C4-2B (cell line): ENCODE results near the gene SLC66A1.

Experiments used
- H3K27ac ChIP-seq: fragments of 450-650 bp; 2 replicates; pipeline ENCODE4 v1.5.1; 2017
- ZFX ChIP-seq: fragments of 450-650 bp; IDR thresholded peaks from 2 replicates; pipeline ENCODE4 v1.6.1; 2017
- TF ChIP-seq, protein P1 (sequence below): fragments of 450-650 bp; conservative IDR thresholded peaks from 2 replicates; pipeline ENCODE4 v1.5.1; 2017; ENCODE audit warnings: mild to moderate bottlenecking

Gene SLC66A1

DNA sequence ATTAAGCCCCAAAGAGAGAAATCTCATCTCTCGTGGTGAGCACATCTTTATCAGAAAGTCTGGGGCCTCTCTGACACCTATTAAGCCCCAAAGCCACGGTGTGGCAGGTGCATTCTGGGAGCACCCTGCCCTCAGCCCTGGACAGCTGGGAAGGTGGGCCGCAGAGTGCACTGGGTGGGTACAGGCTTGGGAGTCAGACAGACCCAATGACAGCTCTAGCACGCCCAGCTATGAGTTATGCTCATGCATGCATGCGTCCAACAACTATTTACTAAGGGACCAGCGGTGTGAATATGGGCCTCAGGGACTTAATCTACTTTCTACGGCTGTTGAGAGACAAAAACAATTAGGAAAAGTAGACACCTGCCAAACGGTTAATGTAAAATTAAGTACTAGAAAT is 46.6 kb downstream of the SLC66A1 start:
- TF ChIP-seq ZFX: no peak
- TF ChIP-seq, protein P1, sequence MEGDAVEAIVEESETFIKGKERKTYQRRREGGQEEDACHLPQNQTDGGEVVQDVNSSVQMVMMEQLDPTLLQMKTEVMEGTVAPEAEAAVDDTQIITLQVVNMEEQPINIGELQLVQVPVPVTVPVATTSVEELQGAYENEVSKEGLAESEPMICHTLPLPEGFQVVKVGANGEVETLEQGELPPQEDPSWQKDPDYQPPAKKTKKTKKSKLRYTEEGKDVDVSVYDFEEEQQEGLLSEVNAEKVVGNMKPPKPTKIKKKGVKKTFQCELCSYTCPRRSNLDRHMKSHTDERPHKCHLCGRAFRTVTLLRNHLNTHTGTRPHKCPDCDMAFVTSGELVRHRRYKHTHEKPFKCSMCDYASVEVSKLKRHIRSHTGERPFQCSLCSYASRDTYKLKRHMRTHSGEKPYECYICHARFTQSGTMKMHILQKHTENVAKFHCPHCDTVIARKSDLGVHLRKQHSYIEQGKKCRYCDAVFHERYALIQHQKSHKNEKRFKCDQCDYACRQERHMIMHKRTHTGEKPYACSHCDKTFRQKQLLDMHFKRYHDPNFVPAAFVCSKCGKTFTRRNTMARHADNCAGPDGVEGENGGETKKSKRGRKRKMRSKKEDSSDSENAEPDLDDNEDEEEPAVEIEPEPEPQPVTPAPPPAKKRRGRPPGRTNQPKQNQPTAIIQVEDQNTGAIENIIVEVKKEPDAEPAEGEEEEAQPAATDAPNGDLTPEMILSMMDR: no peak

DNA sequence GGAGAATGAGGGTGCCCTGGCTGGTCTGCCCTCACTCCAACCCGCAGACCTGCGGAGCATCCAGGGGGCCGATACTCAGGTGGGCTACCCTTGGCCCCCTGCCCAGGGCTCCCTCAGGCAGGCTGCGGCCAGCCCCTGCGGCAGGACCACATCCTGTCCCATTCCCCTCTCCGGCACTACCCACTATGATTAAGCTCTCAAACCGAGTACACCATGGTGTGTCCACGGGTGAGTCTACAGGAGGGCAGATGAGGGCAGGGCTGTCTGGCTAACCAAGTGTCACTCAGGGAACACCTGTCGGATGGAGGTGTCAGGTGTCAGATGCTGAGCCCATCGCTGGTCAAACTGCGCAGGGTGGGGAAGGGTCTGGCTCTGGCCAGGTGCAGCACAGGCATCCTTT is 47.2 kb downstream of the SLC66A1 start:
- TF ChIP-seq ZFX: no peak
- TF ChIP-seq, protein P1: no peak
- H3K27ac ChIP-seq: no peak overlapping the region

More for the DNA sequence above, 46.6 kb downstream of the SLC66A1 start:
- H3K27ac ChIP-seq: no peak overlapping the region

DNA sequence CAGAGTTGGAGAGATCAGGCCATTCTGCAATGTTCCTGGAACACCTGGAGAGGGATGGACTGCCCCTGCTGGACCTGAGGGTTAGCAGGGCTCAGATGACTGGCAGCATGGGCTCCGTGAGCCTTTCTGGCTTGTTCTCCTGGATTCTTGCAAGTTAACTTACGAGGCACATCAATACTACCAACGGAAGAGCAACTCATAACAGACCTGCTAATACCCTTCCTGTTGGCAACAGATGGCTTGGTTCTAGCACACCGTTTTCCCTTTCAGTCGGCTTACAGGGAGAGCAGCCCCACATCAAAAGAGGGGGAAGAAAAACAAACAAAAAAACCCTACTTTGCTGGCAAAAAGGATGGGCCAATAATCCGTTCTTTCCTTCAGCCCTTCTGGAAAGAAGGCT is 47.9 kb downstream of the SLC66A1 start:
- TF ChIP-seq, protein P1: no peak
- no peak for TF ChIP-seq ZFX
- no peak overlapping the region for H3K27ac ChIP-seq

DNA sequence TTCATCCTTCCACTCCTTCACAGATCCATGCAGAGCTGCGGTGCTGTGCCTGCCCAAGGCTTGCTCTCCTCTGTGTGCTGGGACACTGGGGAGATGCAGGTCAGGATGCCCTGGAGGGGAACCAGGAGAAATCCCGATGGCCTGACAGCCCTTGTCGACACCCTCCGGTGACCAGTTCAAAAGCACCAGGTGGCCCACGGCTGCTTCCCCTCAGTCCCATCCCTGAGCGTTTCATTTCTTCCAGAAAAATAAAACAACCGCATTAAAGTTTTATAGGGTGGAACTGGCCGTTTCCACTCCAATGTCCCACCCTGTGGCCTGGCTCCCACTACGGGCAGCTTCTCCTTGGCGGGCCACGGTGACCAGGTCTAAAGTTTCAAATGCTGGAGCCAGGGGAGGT is 48.3 kb downstream of the SLC66A1 start:
- no peak overlapping the region for H3K27ac ChIP-seq
- no peak for TF ChIP-seq ZFX
- TF ChIP-seq, protein P1: no peak

DNA sequence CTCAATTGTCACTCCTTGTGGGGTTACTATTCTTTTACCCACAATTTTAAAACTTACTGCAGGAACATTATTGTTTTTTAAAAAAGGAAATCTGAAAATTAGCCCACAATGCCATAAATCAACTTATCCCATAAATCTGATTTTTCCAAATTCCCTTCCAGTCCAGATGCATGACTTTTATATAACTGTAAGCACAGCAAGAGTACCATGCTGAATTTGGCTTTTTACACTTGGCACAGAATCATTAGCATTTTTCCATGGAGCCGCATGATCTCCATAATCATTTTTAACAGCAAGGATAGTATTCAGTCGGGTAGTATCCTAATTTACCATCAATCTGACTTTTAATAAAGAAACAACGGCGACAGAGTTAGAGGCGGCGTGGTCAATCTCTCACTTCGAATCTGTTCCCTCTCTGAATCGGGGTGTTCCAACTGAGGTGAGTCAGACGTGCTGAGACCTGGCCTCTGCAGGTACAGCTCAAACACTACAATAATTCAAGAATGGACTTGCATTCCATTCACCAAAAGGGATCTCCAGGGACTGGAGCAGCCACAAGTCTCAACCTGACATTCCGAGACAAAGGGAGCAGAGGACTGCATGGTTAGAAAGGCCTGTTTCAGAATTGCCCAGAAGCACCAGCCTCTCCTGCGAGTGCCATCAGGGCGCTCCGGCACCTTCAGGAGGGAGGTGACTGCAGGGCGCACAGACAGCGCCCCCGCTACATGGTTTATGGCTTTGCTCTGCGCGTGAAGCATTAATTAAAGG is 48.9 kb downstream of the SLC66A1 start:
- TF ChIP-seq, protein P1: no peak
- TF ChIP-seq ZFX: no peak
- H3K27ac ChIP-seq: no peak overlapping the region

DNA sequence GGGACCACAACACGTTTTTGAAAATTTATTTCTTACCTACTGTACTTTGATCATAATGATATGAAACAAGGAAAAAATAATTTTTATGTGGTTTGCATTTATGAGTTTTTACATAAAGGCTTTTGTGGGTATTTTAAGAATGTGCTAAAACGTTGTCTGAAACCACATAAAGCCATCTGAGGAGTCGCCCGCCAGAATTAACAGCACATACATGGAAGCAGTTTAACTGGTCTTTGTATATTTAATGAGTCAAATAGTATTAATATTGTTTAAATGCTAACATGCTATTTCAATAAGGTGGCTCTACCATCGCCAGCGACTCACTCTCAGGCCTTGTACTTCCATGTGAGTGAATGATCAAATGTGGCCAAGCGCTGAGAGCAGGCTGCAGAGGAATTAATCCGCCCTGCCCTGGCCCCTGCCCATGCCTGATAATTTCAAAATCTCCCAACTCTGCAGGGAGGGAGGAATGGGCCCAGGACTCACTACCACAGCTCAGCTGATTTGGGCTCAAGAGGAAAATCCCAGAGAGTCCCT is 49.6 kb downstream of the SLC66A1 start:
- no peak for TF ChIP-seq ZFX
- TF ChIP-seq, protein P1: no peak
- H3K27ac ChIP-seq: no peak overlapping the region

DNA sequence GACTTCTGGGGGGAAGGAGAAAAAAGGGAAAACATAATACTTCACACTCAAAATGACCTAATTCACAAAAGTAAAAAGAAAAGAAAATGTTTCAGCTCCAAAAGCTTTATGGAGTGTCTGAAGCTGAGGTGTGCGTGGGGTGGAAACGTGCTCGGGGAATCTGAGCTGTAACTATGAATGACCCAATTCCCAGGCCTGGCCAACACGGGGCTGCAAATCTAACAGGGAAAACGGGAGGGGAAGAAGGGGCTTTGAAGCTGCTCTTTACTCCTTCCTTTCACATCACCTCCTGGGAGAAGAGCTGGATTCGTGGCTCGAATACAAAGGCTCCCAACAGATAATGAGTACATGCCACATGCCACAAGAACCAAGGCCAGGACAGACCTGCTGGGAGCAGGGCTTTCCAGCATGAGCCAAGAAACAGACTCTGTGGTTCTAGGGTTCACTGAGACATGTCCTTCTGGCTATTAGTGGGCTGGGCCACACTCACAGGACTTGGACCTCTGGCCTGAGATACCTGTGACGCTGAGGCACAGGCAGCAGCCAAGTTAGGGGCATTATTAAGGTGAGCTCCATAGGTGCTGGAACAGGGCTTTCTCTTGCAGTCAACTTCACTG is 51.5 kb downstream of the SLC66A1 start:
- TF ChIP-seq ZFX: no peak
- TF ChIP-seq, protein P1: no peak
- no peak overlapping the region for H3K27ac ChIP-seq
